Activated B cell treated with CpG ODN at 0.5 μM for 24 hours (primary cell): ENCODE measurements around the gene SEPTIN7. TPM values are rescaled to one million over a fixed set of nuclear protein-coding genes. Genes with fewer than 3 reads are reported as not detected.

Source experiments
- ATAC-seq: fragments of 200-7000 bp; cut with Tn5 transposase; one replicate; pipeline ENCODE4 v1.10.0; 2021; ENCODE audit warnings: low read depth, mild to moderate bottlenecking, moderate library complexity
- CTCF ChIA-PET: fragments of 350-600 bp; sonication (Branson Sonifier 250); formaldehyde crosslinking; loops from one replicate; lab custom pipeline; 2021; ENCODE audit warnings: antibody characterized with exemption; lab: Charles Lee
- POLR2A ChIA-PET: fragments of 350-600 bp; sonication (Branson Sonifier 250); formaldehyde crosslinking; loops from one replicate; lab custom pipeline; 2021; ENCODE audit warnings: antibody characterized with exemption; lab: Charles Lee
- DNase-seq: peaks from one replicate; pipeline ENCODE4 v3.0.0; 2022
- H3K27ac Mint-ChIP-seq: one replicate; pipeline ENCODE4 v1.8.0; 2020; ENCODE audit warnings: mixed read lengths
- H3K27me3 Mint-ChIP-seq: one replicate; pipeline ENCODE4 v1.8.0; 2021; ENCODE audit warnings: mixed read lengths
- H3K36me3 Mint-ChIP-seq: one replicate; pipeline ENCODE4 v1.8.0; 2021; ENCODE audit warnings: low read depth, mixed read lengths
- H3K4me1 Mint-ChIP-seq: one replicate; pipeline ENCODE4 v1.8.0; 2021; ENCODE audit warnings: mixed read lengths
- H3K4me3 Mint-ChIP-seq: one replicate; pipeline ENCODE4 v1.8.0; 2020; ENCODE audit warnings: mild to moderate bottlenecking, mixed read lengths
- H3K9me3 Mint-ChIP-seq: one replicate; pipeline ENCODE4 v1.8.0; 2020; ENCODE audit warnings: mixed read lengths
- CTCF ChIP-seq: fragments of 200-600 bp; IDR thresholded peaks from one replicate; pipeline ENCODE4 v1.8.0; 2022; ENCODE audit warnings: antibody characterized with exemption, mild to moderate bottlenecking
- intact Hi-C: fragments of 100-400 bp; cut with micrococcal nuclease; formaldehyde crosslinking; loops from one replicate; pipeline ENCODE4 v1.15.1; 2024
- total RNA-seq: library from RNA; stranded (reverse); gene quantifications from 2 replicates; pipeline ENCODE4 v1.2.3, GENCODE V29; 2022

Gene SEPTIN7
- total RNA-seq, 1 donor from 2014 or later = 239 TPM

- peak overlapping the region; percentile 96 for H3K4me3 Mint-ChIP-seq
- peaks cover 27% of the 10 kb centered on the region for H3K36me3 Mint-ChIP-seq
- POLR2A ChIA-PET = interaction anchor here (0.8 to 4.9 kb wide), 29 partner anchors 7 to 1552 kb away, joined by 3 to 442 read pairs (median 4); partner anchors contain the start of gene HERPUD2
- no peak for TF ChIP-seq CTCF
- no peaks in the 10 kb centered on the region for H3K27me3 Mint-ChIP-seq
- intact Hi-C loops = loop anchor here (1.0 to 5.0 kb wide), 9 partner anchors 17 to 566 kb away; partner anchors contain the start of gene HERPUD2
- ATAC-seq (peak; percentile 35), DNase-seq (peak; percentile 73)
- no peaks in the 10 kb centered on the region for H3K9me3 Mint-ChIP-seq
- peak overlapping the region; percentile 99 for H3K27ac Mint-ChIP-seq
- CTCF ChIA-PET = interaction anchor here (0.6 to 4.5 kb wide), 6 partner anchors 33 to 107 kb away, joined by 3 to 59 read pairs (median 8); partner anchors contain the start of gene HERPUD2
- peaks cover 57% of the 10 kb centered on the region for H3K4me1 Mint-ChIP-seq
Measured at GRCh38 chr7:35801392-35802101, 690 bp downstream of the SEPTIN7 start.

DNA sequence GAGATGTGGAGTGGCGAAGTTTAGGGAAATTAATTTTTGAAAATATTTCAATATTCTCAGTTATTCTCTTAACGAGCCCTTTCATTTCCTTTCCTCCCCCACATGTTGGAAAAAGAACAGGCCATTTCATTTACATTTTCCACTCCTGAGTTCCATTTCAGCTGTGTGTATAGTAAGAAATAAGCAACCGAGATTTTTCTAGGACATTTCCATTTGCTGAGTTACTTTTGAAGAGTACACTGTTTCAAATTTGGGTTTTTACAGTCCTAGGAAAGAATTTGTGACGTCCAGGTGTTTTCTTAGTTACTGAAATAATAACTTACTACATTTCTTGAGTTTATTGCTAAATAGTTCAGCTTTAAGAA lies 1.2 kb downstream of the SEPTIN7 start:
- Mint-ChIP-seq H3K4me3 (peak overlapping the region; percentile 96), H3K9me3 (no peaks in the 10 kb centered on the region), H3K27me3 (no peaks in the 10 kb centered on the region), H3K36me3 (peaks cover 27% of the 10 kb centered on the region), H3K4me1 (peaks cover 60% of the 10 kb centered on the region), H3K27ac (peak overlapping the region; percentile 99)
- DNase-seq = no peak
- TF ChIP-seq CTCF = no peak
- intact Hi-C loops = loop anchor here (2.0 to 5.0 kb wide), 4 partner anchors 17 to 565 kb away; a partner anchor contains a TSS
- ChIA-PET POLR2A (interaction anchor here (0.8 to 4.9 kb wide), 9 partner anchors 11 to 107 kb away, joined by 3 to 442 read pairs (median 21); partner anchors contain the start of gene HERPUD2), CTCF (interaction anchor here (1.5 to 4.5 kb wide), 4 partner anchors 74 to 105 kb away, joined by 3 to 59 read pairs (median 21); no protein-coding TSS in a partner anchor)
- ATAC-seq = no peak

DNA sequence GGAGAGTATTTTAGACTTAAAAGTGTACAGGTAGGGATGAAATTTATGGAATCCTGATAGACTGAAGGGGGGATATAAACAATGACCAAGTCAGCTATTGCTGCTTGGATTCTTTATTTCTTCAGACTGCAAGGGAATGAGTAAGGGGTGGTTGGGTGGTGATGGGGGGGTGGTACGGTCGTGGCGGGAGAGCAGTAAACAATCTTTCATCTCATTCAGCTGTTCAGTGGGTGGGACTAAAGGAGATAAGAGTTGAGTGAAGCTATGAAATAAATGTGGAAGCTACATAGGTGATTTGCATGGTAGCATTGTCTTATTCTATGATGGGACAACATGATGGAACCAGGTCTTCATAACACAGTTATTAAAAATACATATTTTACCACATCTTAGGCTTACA lies 1.8 kb downstream of the SEPTIN7 start:
- Mint-ChIP-seq H3K27me3 (no peaks in the 10 kb centered on the region), H3K4me1 (peaks cover 58% of the 10 kb centered on the region), H3K27ac (peak overlapping the region; percentile 99), H3K9me3 (no peaks in the 10 kb centered on the region), H3K36me3 (peaks cover 27% of the 10 kb centered on the region), H3K4me3 (peak overlapping the region; percentile 96)
- ChIA-PET CTCF (interaction anchor here (1.5 to 4.5 kb wide), 4 partner anchors 75 to 104 kb away, joined by 3 to 59 read pairs (median 21); no protein-coding TSS in a partner anchor), POLR2A (interaction anchor here (1.3 to 4.9 kb wide), 3 partner anchors 11 to 108 kb away, joined by 7 to 442 read pairs (median 31); partner anchors contain the start of gene HERPUD2)
- ATAC-seq (no peak), DNase-seq (no peak)
- TF ChIP-seq CTCF = no peak
- intact Hi-C loops = loop anchor here (2.0 to 5.0 kb wide), 4 partner anchors 16 to 565 kb away; a partner anchor contains a TSS

DNA sequence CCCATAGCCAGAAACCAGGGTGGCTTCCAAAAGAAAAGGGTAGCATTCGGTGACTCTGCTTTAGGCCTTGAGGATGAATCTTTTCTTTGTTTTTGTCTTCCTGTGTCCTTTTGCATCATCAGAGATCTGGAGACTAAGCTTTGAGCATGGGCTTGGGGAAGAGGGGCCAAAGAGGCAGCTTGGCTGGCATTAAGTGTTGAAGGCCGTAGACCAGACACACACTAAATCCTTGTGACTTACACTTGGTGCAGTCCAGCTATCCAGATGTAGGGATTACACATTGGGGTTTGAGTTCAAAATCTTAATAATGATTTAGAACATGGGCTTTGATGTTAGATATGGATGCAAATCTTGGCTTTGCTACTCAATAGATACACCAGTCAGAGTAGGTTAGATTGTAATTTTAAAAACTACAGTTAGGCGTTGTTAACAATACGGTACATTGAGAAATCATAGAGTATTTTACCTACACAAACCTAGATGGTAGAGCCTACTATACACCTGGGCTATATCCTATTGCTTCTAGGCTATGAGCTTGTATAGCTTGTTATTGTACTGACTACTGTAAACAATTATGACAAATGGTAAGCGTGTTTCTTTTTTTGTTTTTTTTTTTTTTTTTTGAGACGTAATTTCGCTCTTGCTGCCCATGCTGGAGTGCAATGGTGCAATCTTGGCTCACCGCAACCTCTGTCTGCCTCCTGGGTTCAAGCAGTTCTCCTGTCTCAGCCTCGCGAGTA lies 3.5 kb downstream of the SEPTIN7 start:
- no peak for ATAC-seq
- POLR2A ChIA-PET = interaction anchor here (0.7 to 1.1 kb wide), 2 partner anchors 94 to 95 kb away, joined by 7 to 8 read pairs; no protein-coding TSS in a partner anchor
- Mint-ChIP-seq H3K9me3 (peaks cover under 1% of the 10 kb centered on the region), H3K4me1 (peaks cover 67% of the 10 kb centered on the region), H3K36me3 (peaks cover 39% of the 10 kb centered on the region), H3K4me3 (peak overlapping the region; percentile 4), H3K27me3 (no peaks in the 10 kb centered on the region), H3K27ac (peak overlapping the region; percentile 54)
- intact Hi-C loops = loop anchor here (5.0 kb wide), 2 partner anchors 63 to 563 kb away; a partner anchor contains a TSS
- DNase-seq = no peak
- no peak for TF ChIP-seq CTCF
- CTCF ChIA-PET = interaction anchor here (1.1 to 4.5 kb wide), 4 partner anchors 95 to 109 kb away, joined by 3 to 36 read pairs (median 4); partner anchors contain the start of gene HERPUD2
